Stimulated activated CD4-positive, alpha-beta T cell treated with anti-CD3 and anti-CD28 coated beads, Interleukin-15, amount 100 ng/mL, for 1 hour (primary cell): ENCODE measurements around the gene PPFIBP1.

ENCODE experiments used
- DNase-seq, 2 donors: peaks; one replicate each; pipeline ENCODE4 v3.0.0-alpha.2; 2020; ENCODE audit warnings: low read depth in 1 of 2, low spot score in 1 of 2

Gene PPFIBP1

GRCh38 chr12:27523642-27524493 lies at the start of gene PPFIBP1:
PPFIBP1 (plus strand) TSS chr12:27524206; CDS start chr12:27633397, 109,191 bp downstream.
- peak; percentile 97 to 100 for DNase-seq

- DNase-seq = no peak
Observed at GRCh38 chr12:27474344-27474743, 49.7 kb upstream of the PPFIBP1 start.

DNA sequence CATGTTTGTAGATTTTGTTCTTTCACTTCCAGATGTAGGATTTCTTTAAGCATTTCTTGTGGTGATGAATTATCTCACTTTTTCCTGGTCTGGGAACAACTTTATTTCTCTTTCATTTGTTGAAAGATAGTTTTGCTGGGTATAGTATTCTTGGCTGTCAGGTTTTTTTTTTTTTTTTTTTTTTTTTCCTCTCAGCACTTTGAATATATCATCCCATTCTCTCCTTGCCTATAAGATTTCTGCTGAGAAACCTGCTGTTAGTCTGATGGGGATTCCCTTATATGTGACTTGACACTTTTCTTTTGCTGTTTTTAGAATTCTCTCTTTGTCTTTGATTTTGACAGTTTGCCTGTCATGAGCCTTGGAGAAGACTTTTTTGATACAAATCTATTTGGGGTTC lies 47.0 kb upstream of the PPFIBP1 start:
- no peak for DNase-seq

DNA sequence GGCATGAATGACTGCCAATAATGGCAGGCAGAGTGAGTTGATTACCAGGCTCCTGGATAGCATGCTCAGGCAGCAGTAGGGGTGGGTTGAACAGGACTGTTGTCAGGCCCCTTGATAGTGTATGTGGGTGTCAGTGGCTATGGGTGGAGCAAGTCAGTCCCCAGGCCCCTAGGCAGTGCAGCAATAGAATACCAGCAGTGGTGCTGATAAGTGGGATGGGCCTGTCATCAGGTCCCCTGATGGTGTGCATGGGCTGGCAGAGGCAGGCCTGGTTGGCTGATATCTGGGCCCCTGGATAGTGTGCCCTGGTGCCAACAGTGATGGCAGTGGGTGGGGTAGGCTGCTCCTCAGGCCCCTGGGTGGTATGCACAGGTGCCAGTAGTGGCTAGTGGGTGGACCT lies 45.1 kb upstream of the PPFIBP1 start:
- no peak for DNase-seq

- no peak for DNase-seq
Observed at GRCh38 chr12:27480016-27480415, 44.0 kb upstream of the PPFIBP1 start.

GRCh38 chr12:27486961-27487360 lies 37.0 kb upstream of the PPFIBP1 start:
- no peak for DNase-seq

DNA sequence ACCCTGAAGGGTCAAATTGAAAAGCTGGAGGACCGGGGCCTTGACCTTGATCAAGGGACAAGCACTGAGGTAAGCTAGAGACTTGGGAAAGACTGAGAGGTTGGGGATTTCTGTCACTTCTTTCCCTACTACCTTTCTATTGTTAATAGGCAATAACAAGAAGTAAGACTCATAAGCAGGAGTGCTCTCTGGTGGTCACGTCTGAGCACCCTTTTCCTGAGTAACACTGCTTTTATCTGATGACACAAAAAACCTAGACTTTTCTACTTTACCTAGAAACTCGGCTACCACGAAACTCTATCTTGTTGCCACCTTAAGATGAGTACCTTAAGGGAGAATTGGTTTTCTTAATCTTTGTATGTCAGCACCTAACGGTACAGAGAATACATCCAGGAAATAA lies 35.5 kb upstream of the PPFIBP1 start:
- no peak for DNase-seq

DNA sequence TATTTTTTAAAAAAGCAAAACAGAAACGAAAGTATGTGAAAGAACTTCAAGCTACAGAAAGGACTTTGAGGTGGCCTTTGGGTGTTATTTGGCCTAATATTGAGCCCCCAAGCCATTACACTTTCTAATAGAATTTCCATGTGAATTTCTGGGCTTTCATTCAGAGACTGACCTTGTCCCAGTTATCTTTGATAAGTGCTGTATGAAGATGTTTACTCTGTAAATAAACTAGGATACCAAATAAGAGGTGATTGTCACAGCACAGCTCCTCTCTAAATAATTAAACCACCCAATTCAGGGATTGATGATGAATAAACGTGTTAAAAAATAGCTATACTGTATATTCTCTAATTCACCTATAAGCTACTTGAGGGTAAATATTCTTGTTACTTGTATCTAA lies 32.8 kb upstream of the PPFIBP1 start:
- DNase-seq = no peak

GRCh38 chr12:27493260-27493940 lies 30.6 kb upstream of the PPFIBP1 start:
- DNase-seq = no peak

DNA sequence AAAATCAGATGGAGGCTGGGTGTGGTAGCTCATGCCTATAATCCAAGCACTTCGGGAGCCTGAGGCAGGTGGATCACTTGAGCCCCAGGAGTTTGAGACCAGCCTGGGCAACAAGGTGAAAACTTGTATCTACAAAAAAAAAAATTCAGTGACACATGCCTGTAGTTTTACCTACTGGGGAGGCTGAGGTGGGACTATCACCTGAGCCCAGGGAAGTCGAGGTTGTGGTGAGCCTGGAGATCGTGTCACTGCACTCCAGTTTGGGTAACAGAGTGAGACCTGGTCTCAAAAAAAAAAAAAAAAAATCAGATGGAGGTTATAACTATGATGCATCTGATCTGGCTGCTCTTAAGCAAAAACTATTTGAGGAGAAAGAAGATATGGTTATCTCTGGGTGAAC lies 26.6 kb upstream of the PPFIBP1 start:
- no peak for DNase-seq

GRCh38 chr12:27498149-27498548 lies 25.9 kb upstream of the PPFIBP1 start:
- no peak for DNase-seq

DNA sequence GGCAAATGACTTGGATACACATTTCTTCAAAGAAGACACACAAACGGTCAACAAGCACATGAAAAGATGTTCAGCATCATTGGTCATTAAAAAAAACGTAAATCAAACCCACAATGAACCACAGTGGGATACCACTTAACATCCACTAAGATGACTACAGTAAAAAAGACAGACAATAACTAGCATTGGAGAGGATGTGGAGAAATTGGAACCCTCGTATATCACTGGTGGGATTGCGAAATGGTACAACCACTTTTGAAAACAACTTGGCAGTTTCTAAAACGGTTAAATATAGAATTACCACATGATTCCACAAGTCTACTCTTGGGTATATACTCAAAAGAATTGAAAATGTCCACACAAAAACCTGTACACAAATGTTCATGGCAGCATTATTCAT lies 25.2 kb upstream of the PPFIBP1 start:
- DNase-seq = no peak

GRCh38 chr12:27499377-27499776 lies 24.6 kb upstream of the PPFIBP1 start:
- DNase-seq = no peak

- DNase-seq = no peak
Observed at GRCh38 chr12:27500546-27500945, 23.5 kb upstream of the PPFIBP1 start.

DNA sequence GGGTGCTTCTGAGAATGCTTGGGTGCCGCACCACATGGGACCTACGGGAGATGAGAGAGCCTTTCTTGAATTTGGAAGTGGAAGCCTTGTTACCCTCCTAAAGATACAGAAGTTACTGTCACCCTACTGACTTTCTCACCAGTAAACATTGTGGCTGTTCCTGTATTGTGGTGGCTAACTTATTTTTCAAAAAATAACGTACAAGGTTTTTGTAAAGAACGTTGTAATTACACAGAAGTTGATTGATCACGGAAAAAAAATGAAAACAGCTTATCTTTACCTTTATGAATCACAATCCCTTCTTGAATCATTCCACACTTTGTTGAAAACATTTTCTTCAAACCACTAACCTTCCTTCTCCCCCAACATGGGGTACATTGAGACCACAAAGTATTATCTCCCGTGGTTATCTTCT lies 22.0 kb upstream of the PPFIBP1 start:
- DNase-seq = no peak

- DNase-seq = no peak
Observed at GRCh38 chr12:27504507-27504906, 19.5 kb upstream of the PPFIBP1 start.

DNA sequence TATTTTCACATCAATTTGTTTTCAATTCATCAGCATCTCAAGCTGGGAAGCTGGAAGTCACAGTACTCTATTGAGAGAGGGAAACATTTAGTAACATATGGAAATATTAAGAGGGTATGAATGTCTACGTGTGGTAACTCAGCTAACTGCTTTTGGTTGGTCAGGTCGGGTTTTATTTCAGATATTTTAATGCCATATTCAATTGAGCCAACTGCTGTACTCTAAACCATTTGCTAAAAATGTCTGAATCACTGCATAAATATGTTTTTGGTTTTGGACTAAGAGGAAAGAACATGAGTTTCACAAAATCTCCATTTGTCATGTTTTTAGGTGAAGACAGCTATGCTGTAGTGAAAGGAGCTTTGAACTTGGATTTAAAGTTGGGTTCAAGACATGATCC lies 18.9 kb upstream of the PPFIBP1 start:
- DNase-seq = no peak

DNA sequence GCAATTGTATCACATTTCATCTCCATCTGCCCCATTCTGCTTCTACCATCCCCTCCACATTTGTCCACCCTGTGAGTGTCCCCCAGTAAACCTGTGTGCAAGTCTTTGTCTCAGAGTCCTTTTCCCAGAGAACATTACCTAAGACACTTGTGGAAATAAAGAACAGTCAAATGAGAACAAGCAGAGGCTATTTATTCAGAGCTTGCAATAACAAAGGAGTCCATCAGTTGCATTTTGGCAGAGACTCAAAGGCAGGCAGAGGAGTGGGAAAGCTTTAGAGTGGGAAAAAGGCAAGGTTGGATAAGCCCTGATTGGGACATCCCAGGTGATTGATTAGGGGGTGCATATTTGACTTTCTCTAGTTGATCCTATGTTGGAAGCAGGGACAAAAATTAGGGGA lies 18.2 kb upstream of the PPFIBP1 start:
- no peak for DNase-seq

DNA sequence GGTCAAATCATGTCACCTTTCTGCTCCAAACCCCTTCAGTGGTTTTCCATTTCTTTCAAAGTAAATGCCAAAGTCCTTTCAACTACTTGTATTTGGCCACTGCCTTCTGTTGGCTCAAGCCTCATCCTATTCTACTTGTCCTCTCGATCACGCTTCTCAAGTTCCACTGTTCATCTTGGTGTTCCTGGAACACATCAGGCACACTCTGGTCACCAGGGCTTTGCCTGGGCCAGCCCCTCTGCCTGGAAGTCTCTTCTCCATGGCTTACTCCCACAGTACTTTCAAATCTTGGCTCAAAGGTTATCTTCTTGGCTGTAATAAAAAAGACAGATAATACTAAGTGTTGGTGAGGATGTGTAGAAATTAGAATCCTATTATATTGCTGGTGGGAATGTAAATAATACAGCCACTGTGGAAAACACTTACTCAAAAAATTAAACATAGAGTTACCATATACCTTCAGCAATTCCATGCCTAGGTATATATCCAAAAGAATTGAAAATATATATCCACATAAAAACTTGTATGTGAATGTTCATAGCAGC lies 17.3 kb upstream of the PPFIBP1 start:
- DNase-seq = no peak

DNA sequence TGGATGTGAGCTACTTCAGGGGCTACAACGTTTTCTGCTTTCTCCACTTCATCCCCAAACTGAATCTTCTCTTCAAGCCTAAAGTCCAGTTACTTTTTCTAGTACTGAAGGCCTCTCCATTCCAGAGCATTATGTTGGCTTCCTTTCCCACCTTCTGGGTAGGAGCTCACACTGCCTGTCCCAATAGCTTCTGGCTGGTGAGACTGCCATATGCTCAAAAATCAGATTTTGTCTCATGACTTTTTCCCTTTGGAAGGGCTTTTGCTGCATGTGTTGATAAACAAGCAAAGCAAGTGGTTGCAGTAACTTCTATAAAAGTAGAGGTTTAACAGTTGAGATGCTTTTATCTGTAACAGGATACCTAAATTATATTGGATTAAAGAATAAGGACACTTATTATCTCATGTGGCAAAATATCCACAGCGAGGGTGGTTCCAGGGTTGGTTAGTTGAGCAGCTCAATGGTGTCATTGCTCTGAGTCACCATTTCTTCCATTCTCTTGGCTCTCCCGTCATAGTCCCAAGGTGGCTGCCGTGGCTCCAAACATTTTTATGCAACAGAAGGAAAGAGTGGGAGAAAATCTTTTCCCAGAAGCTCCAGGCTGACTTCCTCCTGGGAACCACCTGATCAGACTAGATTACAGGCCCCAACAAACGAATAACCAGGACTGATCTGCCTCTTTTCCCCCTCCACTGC lies 15.1 kb upstream of the PPFIBP1 start:
- DNase-seq = no peak

GRCh38 chr12:27511031-27511722 lies 12.8 kb upstream of the PPFIBP1 start:
- no peak for DNase-seq
